Effector CD8-positive, alpha-beta T cell (primary cell): Measurements from ENCODE around the gene CPLX1.
"Not testable (repeated sequence)": the region's sequence is repeated elsewhere in the genome, so short reads cannot be mapped to it uniquely, and the experiment has no call there.

Experiments used
- DNase-seq: peaks from one replicate; lab custom pipeline; 2025; lab: John Stamatoyannopoulos, UW

Gene CPLX1

GRCh38 chr4:819401-820229 lies 6.3 kb downstream of the CPLX1 start:
- no peak for DNase-seq

GRCh38 chr4:818106-818921 lies 7.6 kb downstream of the CPLX1 start:
- no peak for DNase-seq

GRCh38 chr4:815464-816146 lies 10.3 kb downstream of the CPLX1 start:
- DNase-seq = no peak

- no peak for DNase-seq
These were observed 11.5 kb downstream of the CPLX1 start for GRCh38 chr4:814312-814850.

GRCh38 chr4:813900-814299 lies 12.0 kb downstream of the CPLX1 start:
- DNase-seq = no peak

- DNase-seq = no peak
These were observed 16.9 kb downstream of the CPLX1 start for GRCh38 chr4:808860-809570.

GRCh38 chr4:807792-808191 lies 18.1 kb downstream of the CPLX1 start:
- DNase-seq = no peak

- not testable (repeated sequence) for DNase-seq
These were observed 18.9 kb downstream of the CPLX1 start for GRCh38 chr4:806979-807378.

GRCh38 chr4:804804-805203 lies 21.1 kb downstream of the CPLX1 start:
- DNase-seq = no peak

- DNase-seq = no peak
These were observed 22.0 kb downstream of the CPLX1 start for GRCh38 chr4:803884-804283.

GRCh38 chr4:801436-802124 lies 24.3 kb downstream of the CPLX1 start:
- DNase-seq = no peak

- DNase-seq = no peak
These were observed 28.9 kb downstream of the CPLX1 start for GRCh38 chr4:797066-797465.

GRCh38 chr4:796206-796605 lies 29.7 kb downstream of the CPLX1 start:
- DNase-seq = no peak

GRCh38 chr4:795726-796119 lies 30.2 kb downstream of the CPLX1 start:
- no peak for DNase-seq

- DNase-seq = no peak
These were observed 30.8 kb downstream of the CPLX1 start for GRCh38 chr4:794900-795725.

- no peak for DNase-seq
These were observed 31.8 kb downstream of the CPLX1 start for GRCh38 chr4:793941-794621.

- DNase-seq = no peak
These were observed 32.7 kb downstream of the CPLX1 start for GRCh38 chr4:793093-793861.

- DNase-seq = no peak
These were observed 33.3 kb downstream of the CPLX1 start for GRCh38 chr4:792626-793092.
